Ishikawa (cell line): ENCODE results near the gene F3.

Source experiments
- TEAD4 ChIP-seq: IDR thresholded peaks from 2 replicates; pipeline ENCODE4 v1.6.1; 2012
- TF ChIP-seq, protein P1 (sequence below): IDR thresholded peaks from 2 replicates; pipeline ENCODE4 v1.6.1; 2012; ENCODE audit warnings: low read depth, mild to moderate bottlenecking

DNA sequence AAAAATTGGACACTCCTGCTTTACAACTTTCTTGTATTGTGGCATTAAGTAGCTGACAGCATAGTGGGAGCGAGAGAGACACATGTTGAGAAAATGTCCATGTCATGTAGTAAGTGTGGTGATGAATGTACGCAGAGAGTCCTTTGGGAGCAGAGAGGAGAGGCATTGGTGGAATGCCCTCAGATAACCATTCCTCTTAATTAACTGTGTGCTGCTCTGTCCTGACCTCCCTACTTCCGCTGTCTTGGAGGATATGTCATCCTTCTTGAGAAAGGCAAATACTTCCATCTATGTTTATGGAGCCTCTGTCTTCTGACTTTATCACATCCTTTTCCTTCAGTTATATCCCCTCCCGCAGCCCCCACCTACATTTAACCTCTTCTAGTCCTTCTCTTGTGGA, 38.4 kb downstream of the F3 start:
- TF ChIP-seq, protein P1, sequence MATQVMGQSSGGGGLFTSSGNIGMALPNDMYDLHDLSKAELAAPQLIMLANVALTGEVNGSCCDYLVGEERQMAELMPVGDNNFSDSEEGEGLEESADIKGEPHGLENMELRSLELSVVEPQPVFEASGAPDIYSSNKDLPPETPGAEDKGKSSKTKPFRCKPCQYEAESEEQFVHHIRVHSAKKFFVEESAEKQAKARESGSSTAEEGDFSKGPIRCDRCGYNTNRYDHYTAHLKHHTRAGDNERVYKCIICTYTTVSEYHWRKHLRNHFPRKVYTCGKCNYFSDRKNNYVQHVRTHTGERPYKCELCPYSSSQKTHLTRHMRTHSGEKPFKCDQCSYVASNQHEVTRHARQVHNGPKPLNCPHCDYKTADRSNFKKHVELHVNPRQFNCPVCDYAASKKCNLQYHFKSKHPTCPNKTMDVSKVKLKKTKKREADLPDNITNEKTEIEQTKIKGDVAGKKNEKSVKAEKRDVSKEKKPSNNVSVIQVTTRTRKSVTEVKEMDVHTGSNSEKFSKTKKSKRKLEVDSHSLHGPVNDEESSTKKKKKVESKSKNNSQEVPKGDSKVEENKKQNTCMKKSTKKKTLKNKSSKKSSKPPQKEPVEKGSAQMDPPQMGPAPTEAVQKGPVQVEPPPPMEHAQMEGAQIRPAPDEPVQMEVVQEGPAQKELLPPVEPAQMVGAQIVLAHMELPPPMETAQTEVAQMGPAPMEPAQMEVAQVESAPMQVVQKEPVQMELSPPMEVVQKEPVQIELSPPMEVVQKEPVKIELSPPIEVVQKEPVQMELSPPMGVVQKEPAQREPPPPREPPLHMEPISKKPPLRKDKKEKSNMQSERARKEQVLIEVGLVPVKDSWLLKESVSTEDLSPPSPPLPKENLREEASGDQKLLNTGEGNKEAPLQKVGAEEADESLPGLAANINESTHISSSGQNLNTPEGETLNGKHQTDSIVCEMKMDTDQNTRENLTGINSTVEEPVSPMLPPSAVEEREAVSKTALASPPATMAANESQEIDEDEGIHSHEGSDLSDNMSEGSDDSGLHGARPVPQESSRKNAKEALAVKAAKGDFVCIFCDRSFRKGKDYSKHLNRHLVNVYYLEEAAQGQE, result no peak
- TF ChIP-seq TEAD4, result no peak
